Sigmoid colon (tissue), 7 donors: ENCODE results near the gene SETD3. TPM values are rescaled to one million over a fixed set of nuclear protein-coding genes. Genes with fewer than 3 reads are reported as not detected.

Experiments
- DNase-seq: peaks from one replicate; pipeline ENCODE4 v3.0.0-alpha.2; 2019
- H3K27ac ChIP-seq, 4 donors: fragments of 200-600 bp; sonication (generic); one replicate each; pipeline ENCODE4 v1.5.1; 2016 to 2019; ENCODE audit warnings: mild to moderate bottlenecking in 1 of 4
- H3K27me3 ChIP-seq, 3 donors: fragments of 200-600 bp; sonication (generic); one replicate each; pipeline ENCODE4 v1.5.1; 2019; ENCODE audit warnings: mild to moderate bottlenecking in 1 of 3
- H3K36me3 ChIP-seq, 4 donors: fragments of 200-600 bp; sonication (generic); one replicate each; pipeline ENCODE4 v1.5.1; 2016 to 2019
- H3K4me1 ChIP-seq, 4 donors: fragments of 200-600 bp; sonication (generic); one replicate each; pipeline ENCODE4 v1.5.1; 2017 to 2019
- H3K4me3 ChIP-seq, 4 donors: fragments of 200-600 bp; sonication (generic); one replicate each; pipeline ENCODE4 v1.5.1; 2017 to 2019; ENCODE audit warnings: mild to moderate bottlenecking in 2 of 4, moderate library complexity in 1 of 4
- H3K9me3 ChIP-seq, 4 donors: fragments of 200-600 bp in 3 of 4; sonication (generic) in 3 of 4; one replicate each; pipeline versions ENCODE4 v1.5.1 to v1.6.1; 2013 to 2019
- EP300 ChIP-seq, 4 donors: sonication (generic); formaldehyde crosslinking; IDR thresholded peaks; one replicate each; pipeline ENCODE4 v1.6.1; 2017; ENCODE audit warnings: antibody characterized with exemption in 4 of 4
- POLR2A ChIP-seq, 2 donors: fragments of 450-650 bp; IDR thresholded peaks; one replicate each; pipeline ENCODE4 v1.6.1; 2016; ENCODE audit warnings: antibody characterized with exemption in 2 of 2, mild to moderate bottlenecking in 2 of 2, moderate library complexity in 2 of 2
- POLR2AphosphoS5 ChIP-seq, 4 donors: sonication (generic); formaldehyde crosslinking; IDR thresholded peaks; one replicate each; pipeline ENCODE4 v1.6.1; 2017; ENCODE audit warnings: antibody characterized with exemption in 4 of 4
- WGBS, 2 donors: extraction: QIAGEN DNeasy Blood & Tissue Kit; methylation state at CpG; one replicate each; pipeline ENCODE4 v1.1.7; 2013; 5-methylcytosine and 5-hydroxymethylcytosine counted together
- intact Hi-C: fragments of 100-400 bp; cut with DNase I; formaldehyde crosslinking; loops from one replicate; pipeline ENCODE4 v1.15.1; 2023
- polyA plus RNA-seq, 3 donors: library from polyadenylated mRNA; stranded (reverse); fragments of 200-250 nt; gene quantifications; one replicate each; pipeline ENCODE4 v1.2.3, GENCODE V29; 2013
- total RNA-seq, 4 donors: library from RNA; depleted of rRNA; stranded (reverse); fragments of >200 nt; gene quantifications; one replicate each; pipeline ENCODE4 v1.1.0, GENCODE V29; 2016
- TF ChIP-seq, protein P1 (sequence below), 4 experiments: fragments of 450-650 bp in 3 of 4; fragments of 200-600 bp in 1 of 4; IDR thresholded peaks; one replicate each; pipeline ENCODE4 v1.5.1; 2016 to 2019; ENCODE audit warnings: antibody characterized with exemption in 4 of 4, mild to moderate bottlenecking in 3 of 4, moderate library complexity in 2 of 4
- donor health status: healthy with polysubstance abuse.
- donor health status: Bipolar disorder and iron deficiency.
- donor health status: healthy.

The SETD3 gene
- total and polyA plus RNA-seq, 7 donors = 34.6 to 164 (median 130) TPM

DNA sequence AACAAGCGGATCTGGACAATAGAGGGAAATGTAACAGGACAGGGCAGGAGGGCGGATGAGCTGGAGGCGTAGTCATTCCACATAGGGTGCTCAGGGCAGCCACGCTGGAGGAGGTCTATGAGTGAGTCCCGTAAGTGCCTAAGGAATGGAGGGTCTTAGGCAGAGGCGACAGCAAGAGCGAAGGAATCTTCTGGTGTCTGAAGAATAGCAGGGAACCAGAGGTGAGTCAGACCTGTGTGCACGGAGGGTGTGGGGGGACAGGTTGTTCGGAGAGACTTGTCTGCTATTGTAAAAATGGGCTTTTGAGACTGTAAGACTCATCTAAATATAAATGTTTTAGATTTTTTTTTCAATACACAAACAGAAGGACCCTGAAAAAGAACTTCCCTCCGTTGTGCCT is 70.6 kb downstream of the SETD3 start:
- Histone ChIP-seq H3K9me3 (no peaks in the 10 kb centered on the region), H3K27ac (no peak overlapping the region), H3K4me3 (no peak overlapping the region), H3K36me3 (peaks cover 4 to 78% (median 10%) of the 10 kb centered on the region in 4 donors), H3K27me3 (no peaks in the 10 kb centered on the region), H3K4me1 (no peaks in the 10 kb centered on the region)
- intact Hi-C loops = no loop called here
- no peak for TF ChIP-seq EP300 (IDR thresholded peaks at IDR 0.05)
- no peak for TF ChIP-seq POLR2A (IDR thresholded peaks at IDR 0.05)
- TF ChIP-seq POLR2AphosphoS5 (IDR thresholded peaks at IDR 0.05) = no peak
- TF ChIP-seq, protein P1, sequence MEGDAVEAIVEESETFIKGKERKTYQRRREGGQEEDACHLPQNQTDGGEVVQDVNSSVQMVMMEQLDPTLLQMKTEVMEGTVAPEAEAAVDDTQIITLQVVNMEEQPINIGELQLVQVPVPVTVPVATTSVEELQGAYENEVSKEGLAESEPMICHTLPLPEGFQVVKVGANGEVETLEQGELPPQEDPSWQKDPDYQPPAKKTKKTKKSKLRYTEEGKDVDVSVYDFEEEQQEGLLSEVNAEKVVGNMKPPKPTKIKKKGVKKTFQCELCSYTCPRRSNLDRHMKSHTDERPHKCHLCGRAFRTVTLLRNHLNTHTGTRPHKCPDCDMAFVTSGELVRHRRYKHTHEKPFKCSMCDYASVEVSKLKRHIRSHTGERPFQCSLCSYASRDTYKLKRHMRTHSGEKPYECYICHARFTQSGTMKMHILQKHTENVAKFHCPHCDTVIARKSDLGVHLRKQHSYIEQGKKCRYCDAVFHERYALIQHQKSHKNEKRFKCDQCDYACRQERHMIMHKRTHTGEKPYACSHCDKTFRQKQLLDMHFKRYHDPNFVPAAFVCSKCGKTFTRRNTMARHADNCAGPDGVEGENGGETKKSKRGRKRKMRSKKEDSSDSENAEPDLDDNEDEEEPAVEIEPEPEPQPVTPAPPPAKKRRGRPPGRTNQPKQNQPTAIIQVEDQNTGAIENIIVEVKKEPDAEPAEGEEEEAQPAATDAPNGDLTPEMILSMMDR (IDR thresholded peaks at IDR 0.05) = no peak
- 94 to 97% methylated on average over 10 of the region's 10 CpGs for WGBS, 2 donors
- DNase-seq = peak; percentile 36

DNA sequence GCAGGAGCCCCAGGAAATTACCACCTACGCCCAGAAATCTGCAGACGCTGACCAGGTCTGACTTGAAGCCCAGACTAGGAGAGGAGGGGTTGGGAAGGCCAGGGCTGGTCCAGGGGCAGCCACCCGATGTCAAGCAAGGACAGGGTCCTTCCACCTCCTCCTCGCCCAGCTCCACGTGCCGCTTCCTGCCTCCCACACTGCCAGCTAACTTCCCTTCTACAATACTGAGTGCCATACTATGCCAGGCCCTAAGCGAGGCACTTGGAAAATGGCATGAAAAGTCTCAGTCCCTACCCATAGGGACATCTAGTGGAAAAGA is 71.7 kb downstream of the SETD3 start:
- peaks cover 8 to 89% (median 11%) of the 10 kb centered on the region in 4 donors for H3K36me3 ChIP-seq
- peak; percentile 34 for DNase-seq
- no peaks in the 10 kb centered on the region for H3K27me3 ChIP-seq
- H3K27ac ChIP-seq = no peak overlapping the region
- no peaks in the 10 kb centered on the region for H3K9me3 ChIP-seq
- 90% methylated on average over 7 of the region's 7 CpGs for WGBS, 2 donors
- intact Hi-C loops = no loop called here
- no peak overlapping the region for H3K4me3 ChIP-seq
- TF ChIP-seq POLR2AphosphoS5 (IDR thresholded peaks at IDR 0.05) (no peak), EP300 (IDR thresholded peaks at IDR 0.05) (no peak), POLR2A (IDR thresholded peaks at IDR 0.05) (no peak)
- TF ChIP-seq, protein P1 (IDR thresholded peaks at IDR 0.05) = no peak
- H3K4me1 ChIP-seq = no peaks in the 10 kb centered on the region

DNA sequence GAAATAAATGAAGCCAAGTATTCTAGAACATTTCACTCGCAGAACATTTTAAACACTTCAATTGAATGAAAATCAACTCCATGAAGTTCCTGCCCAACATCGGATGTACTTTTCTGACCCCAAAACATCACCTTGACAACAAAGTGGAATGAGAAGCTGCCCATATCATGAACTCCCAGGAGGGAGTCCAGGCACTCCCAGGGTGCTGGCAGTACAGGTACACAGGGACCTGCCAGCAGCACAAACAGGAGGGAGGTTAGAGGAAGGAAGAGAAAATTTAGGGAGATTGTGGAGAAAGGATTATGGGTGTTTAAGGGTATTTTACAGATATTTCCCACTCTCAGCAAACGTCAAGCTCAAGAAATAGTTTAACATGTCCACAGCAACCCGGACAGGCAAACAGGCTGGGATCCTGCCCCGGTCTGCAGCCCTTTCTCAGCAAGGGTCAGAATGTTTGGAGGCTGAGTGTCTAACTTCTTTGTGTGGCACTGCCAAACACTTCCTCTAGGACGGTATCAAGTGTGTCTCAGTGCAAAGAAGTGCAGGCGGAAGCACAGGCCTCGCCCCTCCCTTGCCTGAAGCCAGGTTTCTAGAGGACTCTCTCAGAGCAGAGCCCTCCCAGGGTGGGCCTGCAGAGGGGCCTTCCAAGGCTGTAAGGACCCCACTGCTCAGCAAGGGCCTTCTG is 72.2 kb downstream of the SETD3 start:
- intact Hi-C loops = no loop called here
- TF ChIP-seq, protein P1 (IDR thresholded peaks at IDR 0.05) = no peak
- TF ChIP-seq POLR2A (IDR thresholded peaks at IDR 0.05) (no peak), POLR2AphosphoS5 (IDR thresholded peaks at IDR 0.05) (no peak), EP300 (IDR thresholded peaks at IDR 0.05) (no peak)
- no peak overlapping the region for H3K27ac ChIP-seq
- H3K4me3 ChIP-seq = no peak overlapping the region
- peaks cover 8 to 90% (median 13%) of the 10 kb centered on the region in 4 donors for H3K36me3 ChIP-seq
- H3K9me3 ChIP-seq = no peaks in the 10 kb centered on the region
- no peaks in the 10 kb centered on the region for H3K4me1 ChIP-seq
- 86 to 90% methylated on average over 8 of the region's 8 CpGs for WGBS, 2 donors
- H3K27me3 ChIP-seq = no peaks in the 10 kb centered on the region
- DNase-seq = peak; percentile 20

DNA sequence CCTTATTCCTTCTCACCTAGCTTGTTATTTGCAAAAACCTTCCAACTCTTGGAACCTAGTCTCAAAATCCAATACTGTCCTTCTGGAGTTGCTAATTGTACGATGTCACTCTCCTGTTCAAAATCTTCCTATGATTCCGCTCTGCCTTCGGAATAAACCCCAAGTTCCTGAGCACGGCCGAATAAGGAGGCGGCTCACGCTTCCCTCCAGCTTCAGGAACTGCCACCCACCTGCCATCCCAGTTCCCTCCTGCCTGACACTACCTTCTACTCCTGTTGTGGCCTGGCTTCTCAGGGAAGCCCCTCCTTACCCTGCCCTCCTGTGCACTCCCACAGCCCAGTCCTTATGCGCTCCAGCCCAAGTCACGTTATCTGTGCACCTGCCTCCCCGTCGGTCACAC is 73.2 kb downstream of the SETD3 start:
- Histone ChIP-seq H3K36me3 (peaks cover 8 to 90% (median 11%) of the 10 kb centered on the region in 4 donors), H3K9me3 (no peaks in the 10 kb centered on the region), H3K27ac (no peak overlapping the region), H3K27me3 (no peaks in the 10 kb centered on the region), H3K4me1 (no peaks in the 10 kb centered on the region), H3K4me3 (no peak overlapping the region)
- DNase-seq = peak; percentile 42
- no peak for TF ChIP-seq POLR2AphosphoS5 (IDR thresholded peaks at IDR 0.05)
- TF ChIP-seq, protein P1 (IDR thresholded peaks at IDR 0.05) = no peak
- no peak for TF ChIP-seq POLR2A (IDR thresholded peaks at IDR 0.05)
- no peak for TF ChIP-seq EP300 (IDR thresholded peaks at IDR 0.05)
- 89 to 93% methylated on average over 11 of the region's 11 CpGs for WGBS, 2 donors
- intact Hi-C loops = no loop called here

DNA sequence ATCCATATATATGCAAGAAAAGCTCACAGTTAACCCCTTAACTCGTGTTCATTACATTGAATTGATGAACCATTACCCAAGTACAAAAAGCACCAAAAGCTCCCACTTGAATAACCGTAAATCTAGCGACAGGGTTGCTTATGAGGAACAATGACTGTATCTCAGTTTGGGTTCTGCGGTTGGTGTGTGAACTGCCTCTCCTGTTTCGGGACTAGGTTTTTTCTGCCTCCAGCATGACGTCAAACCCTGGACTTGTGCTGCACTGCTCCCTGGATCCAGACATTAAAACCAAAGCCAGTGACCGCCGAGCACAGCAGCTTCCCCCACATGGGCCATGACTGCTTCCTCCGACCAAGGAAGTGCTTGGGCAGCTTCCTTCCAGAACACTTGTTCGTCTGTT is 77.7 kb downstream of the SETD3 start:
- H3K4me1 ChIP-seq = peaks cover 0 to 6% (median 0%) of the 10 kb centered on the region in 4 donors
- H3K4me3 ChIP-seq = no peak overlapping the region
- intact Hi-C loops = no loop called here
- H3K27ac ChIP-seq = no peak overlapping the region
- no peaks in the 10 kb centered on the region for H3K9me3 ChIP-seq
- 93 to 95% methylated on average over 10 of the region's 10 CpGs for WGBS, 2 donors
- no peaks in the 10 kb centered on the region for H3K27me3 ChIP-seq
- H3K36me3 ChIP-seq = peaks cover 14 to 90% (median 21%) of the 10 kb centered on the region in 4 donors
- TF ChIP-seq EP300 (IDR thresholded peaks at IDR 0.05) = no peak
- no peak for TF ChIP-seq POLR2A (IDR thresholded peaks at IDR 0.05)
- TF ChIP-seq, protein P1 (IDR thresholded peaks at IDR 0.05) = no peak
- no peak for TF ChIP-seq POLR2AphosphoS5 (IDR thresholded peaks at IDR 0.05)
- DNase-seq = peak; percentile 21
